ENCODE results near the gene NPR1.

NPR1 gene

GRCh38 chr1:153633161-153633753, 45.2 kb upstream of the NPR1 start:
- peak overlapping the region; percentile 99 for H3K4me3 ChIP-seq (replicated peaks; ENCODE audit: low read depth, low read length)
- no peak for DNase-seq (ENCODE audit: extremely low read depth, insufficient read length)

GRCh38 chr1:153633754-153634665, 44.5 kb upstream of the NPR1 start, which contains the start of gene CHTOP:
Gene CHTOP, plus strand, starts transcription at chr1:153634066. Its CDS starts 2,523 bp downstream, at chr1:153636589.
- peak within 1 kb of the TSS; percentile 99 for H3K4me3 ChIP-seq (replicated peaks; ENCODE audit: low read depth, low read length)
- TF ChIP-seq CTCF (IDR thresholded peaks at IDR 0.05; ENCODE audit: insufficient read depth, low read length, poor library complexity, severe bottlenecking), result no peak
- H3K36me3 ChIP-seq (ENCODE audit: control insufficient read depth, insufficient read depth, low read length), result peaks cover 12% of the 10 kb centered on the region
- peak; percentile 99 for DNase-seq (ENCODE audit: extremely low read depth, insufficient read length)
- no peaks in the 10 kb centered on the region for H3K27me3 ChIP-seq (replicated peaks; ENCODE audit: control insufficient read depth, insufficient read depth, low read length)

More at GRCh38 chr1:153633161-153633753, 45.2 kb upstream of the NPR1 start:
- TF ChIP-seq CTCF (IDR thresholded peaks at IDR 0.05; ENCODE audit: insufficient read depth, low read length, poor library complexity, severe bottlenecking), result no peak
- peaks cover 11% of the 10 kb centered on the region for H3K36me3 ChIP-seq (ENCODE audit: control insufficient read depth, insufficient read depth, low read length)
- H3K27me3 ChIP-seq (replicated peaks; ENCODE audit: control insufficient read depth, insufficient read depth, low read length), result no peaks in the 10 kb centered on the region

- Histone ChIP-seq H3K36me3 (ENCODE audit: control insufficient read depth, insufficient read depth, low read length) (peaks cover 20% of the 10 kb centered on the region), H3K4me3 (replicated peaks; ENCODE audit: low read depth, low read length) (peak overlapping the region; percentile 99; the same call in 1 of the 2 replicates), H3K27me3 (replicated peaks; ENCODE audit: control insufficient read depth, insufficient read depth, low read length) (no peaks in the 10 kb centered on the region)
- DNase-seq (ENCODE audit: extremely low read depth, insufficient read length), result no peak
- TF ChIP-seq CTCF (IDR thresholded peaks at IDR 0.05; ENCODE audit: insufficient read depth, low read length, poor library complexity, severe bottlenecking), result no peak
Observed at GRCh38 chr1:153635872-153636271, 42.6 kb upstream of the NPR1 start.

GRCh38 chr1:153636312-153636711, 42.2 kb upstream of the NPR1 start:
- H3K4me3 ChIP-seq (replicated peaks; ENCODE audit: low read depth, low read length), result no peak overlapping the region

GRCh38 chr1:153638261-153638660, 40.2 kb upstream of the NPR1 start:
- Histone ChIP-seq H3K36me3 (ENCODE audit: control insufficient read depth, insufficient read depth, low read length) (peaks cover 31% of the 10 kb centered on the region), H3K4me3 (replicated peaks; ENCODE audit: low read depth, low read length) (no peak overlapping the region), H3K27me3 (replicated peaks; ENCODE audit: control insufficient read depth, insufficient read depth, low read length) (no peaks in the 10 kb centered on the region)
- TF ChIP-seq CTCF (IDR thresholded peaks at IDR 0.05; ENCODE audit: insufficient read depth, low read length, poor library complexity, severe bottlenecking), result no peak
- no peak for DNase-seq (ENCODE audit: extremely low read depth, insufficient read length)

More at GRCh38 chr1:153636312-153636711, 42.2 kb upstream of the NPR1 start:
- no peaks in the 10 kb centered on the region for H3K27me3 ChIP-seq (replicated peaks; ENCODE audit: control insufficient read depth, insufficient read depth, low read length)
- no peak for DNase-seq (ENCODE audit: extremely low read depth, insufficient read length)
- no peak for TF ChIP-seq CTCF (IDR thresholded peaks at IDR 0.05; ENCODE audit: insufficient read depth, low read length, poor library complexity, severe bottlenecking)
- H3K36me3 ChIP-seq (ENCODE audit: control insufficient read depth, insufficient read depth, low read length), result peaks cover 22% of the 10 kb centered on the region

All from GM06990 (cell line).